ENCODE results near the gene COLEC11.

DNA sequence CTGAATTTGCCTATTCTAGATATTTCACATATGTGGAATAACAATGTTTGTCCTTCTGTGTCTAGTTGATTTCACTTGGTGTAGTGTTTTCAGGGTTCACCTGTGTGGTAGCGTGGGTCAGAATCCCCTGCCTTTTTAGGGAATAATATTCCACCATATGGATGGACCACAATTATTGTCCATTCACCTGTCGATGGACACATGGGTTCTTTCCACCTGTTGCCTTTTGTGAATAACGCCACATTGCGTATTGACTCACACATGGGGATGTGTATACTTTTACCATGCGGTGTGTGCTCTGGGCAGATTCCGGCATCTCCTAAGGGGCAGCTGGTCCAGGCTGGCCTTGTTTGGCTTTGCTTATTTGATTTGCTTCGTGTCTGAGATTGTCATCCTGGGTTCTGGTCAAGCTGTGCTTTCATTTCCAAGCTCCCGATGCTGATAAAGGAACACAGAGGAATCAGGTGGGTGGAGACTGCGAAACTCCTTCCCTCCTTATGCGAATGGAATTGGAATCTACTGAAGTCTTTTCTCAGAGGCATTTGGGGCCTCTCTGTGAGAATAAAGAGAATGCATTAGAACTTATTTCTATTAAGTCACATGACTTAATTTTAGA is 44.2 kb downstream of the COLEC11 start:
- TF ChIP-seq, protein P1, sequence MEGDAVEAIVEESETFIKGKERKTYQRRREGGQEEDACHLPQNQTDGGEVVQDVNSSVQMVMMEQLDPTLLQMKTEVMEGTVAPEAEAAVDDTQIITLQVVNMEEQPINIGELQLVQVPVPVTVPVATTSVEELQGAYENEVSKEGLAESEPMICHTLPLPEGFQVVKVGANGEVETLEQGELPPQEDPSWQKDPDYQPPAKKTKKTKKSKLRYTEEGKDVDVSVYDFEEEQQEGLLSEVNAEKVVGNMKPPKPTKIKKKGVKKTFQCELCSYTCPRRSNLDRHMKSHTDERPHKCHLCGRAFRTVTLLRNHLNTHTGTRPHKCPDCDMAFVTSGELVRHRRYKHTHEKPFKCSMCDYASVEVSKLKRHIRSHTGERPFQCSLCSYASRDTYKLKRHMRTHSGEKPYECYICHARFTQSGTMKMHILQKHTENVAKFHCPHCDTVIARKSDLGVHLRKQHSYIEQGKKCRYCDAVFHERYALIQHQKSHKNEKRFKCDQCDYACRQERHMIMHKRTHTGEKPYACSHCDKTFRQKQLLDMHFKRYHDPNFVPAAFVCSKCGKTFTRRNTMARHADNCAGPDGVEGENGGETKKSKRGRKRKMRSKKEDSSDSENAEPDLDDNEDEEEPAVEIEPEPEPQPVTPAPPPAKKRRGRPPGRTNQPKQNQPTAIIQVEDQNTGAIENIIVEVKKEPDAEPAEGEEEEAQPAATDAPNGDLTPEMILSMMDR (optimal IDR thresholded peaks at IDR 0.05 in 1 of 3, IDR thresholded peaks at IDR 0.05 in 1 of 3, conservative IDR thresholded peaks at IDR 0.05 in 1 of 3; ENCODE audit: extremely low read depth in 1 of 3, insufficient read depth in 2 of 3, low read length in 3 of 3) = no peak
- no peak for TF ChIP-seq EZH2 (IDR thresholded peaks at IDR 0.05; ENCODE audit: low read length)

Measured in keratinocyte (primary cell).